Transverse colon (tissue), 4 donors: Measurements from ENCODE around the gene CAMKK1. TPM values are rescaled to one million over a fixed set of nuclear protein-coding genes. Genes with fewer than 3 reads are reported as not detected.

Source experiments
- DNase-seq: peaks from one replicate; pipeline ENCODE4 v3.0.0-alpha.2; 2019
- H3K27ac ChIP-seq, 4 donors: fragments of 200-600 bp; sonication (generic); 2 replicates each; pipeline ENCODE4 v1.5.1; 2016 to 2018; ENCODE audit warnings: inconsistent platforms in 4 of 4
- H3K27me3 ChIP-seq: fragments of 200-600 bp; sonication (generic); 2 replicates; pipeline ENCODE4 v1.5.1; 2017; ENCODE audit warnings: inconsistent platforms
- H3K36me3 ChIP-seq, 4 donors: fragments of 200-600 bp; sonication (generic); 2 replicates each; pipeline ENCODE4 v1.5.1; 2017 to 2019; ENCODE audit warnings: inconsistent platforms in 4 of 4
- H3K4me1 ChIP-seq, 4 donors: fragments of 200-600 bp; sonication (generic); 2 replicates each; pipeline ENCODE4 v1.5.1; 2017 to 2020; ENCODE audit warnings: inconsistent platforms in 4 of 4
- H3K4me3 ChIP-seq, 4 donors: fragments of 200-600 bp; sonication (generic); 1 replicate in 1 of 4; 2 replicates in 3 of 4; pipeline versions ENCODE4 v1.5.1 to v1.6.1; 2017 to 2019; ENCODE audit warnings: inconsistent platforms in 4 of 4
- H3K9me3 ChIP-seq, 2 donors: fragments of 200-600 bp; sonication (generic); 2 replicates each; pipeline ENCODE4 v1.5.1; 2017 to 2019; ENCODE audit warnings: inconsistent platforms in 2 of 2
- CTCF ChIP-seq, 5 experiments: fragments of 200-600 bp in 3 of 5; fragments of 450-650 bp in 2 of 5; sonication (generic) in 3 of 5; IDR thresholded peaks; 1 replicate in 2 of 5; 2 replicates in 3 of 5; pipeline ENCODE4 v1.5.1; 2016 to 2017; ENCODE audit warnings: antibody characterized with exemption in 5 of 5, inconsistent platforms in 3 of 5, mild to moderate bottlenecking in 2 of 5, moderate library complexity in 1 of 5
- EP300 ChIP-seq: sonication (generic); formaldehyde crosslinking; IDR thresholded peaks from one replicate; pipeline ENCODE4 v1.6.1; 2017; ENCODE audit warnings: antibody characterized with exemption, low read depth
- POLR2A ChIP-seq: fragments of 450-650 bp; IDR thresholded peaks from one replicate; pipeline ENCODE4 v1.6.1; 2016; ENCODE audit warnings: antibody characterized with exemption, mild to moderate bottlenecking, moderate library complexity
- POLR2AphosphoS5 ChIP-seq, 3 donors: sonication (generic); formaldehyde crosslinking; IDR thresholded peaks; one replicate each; pipeline ENCODE4 v1.6.1; 2016; ENCODE audit warnings: antibody characterized with exemption in 3 of 3
- WGBS, 2 donors: methylation state at CpG; one replicate each; pipeline ENCODE4 v1.1.5; 2018; ENCODE audit warnings: low coverage in 1 of 2; 5-methylcytosine and 5-hydroxymethylcytosine counted together
- in situ Hi-C, 4 donors: fragments of 200-750 bp; cut with MboI; loops; one replicate each; pipeline versions ENCODE4 v1.15.0 to v1.15.1; 2017; ENCODE audit warnings: low sequenced_read_pairs in 3 of 4, low pct_ligation_motif_present in 1 of 4, low pct_unique_long_range_greater_than_20kb in 1 of 4
- intact Hi-C: fragments of 100-400 bp; cut with DNase I; formaldehyde crosslinking; loops from one replicate; pipeline ENCODE4 v1.15.1; 2023; ENCODE audit warnings: low total_unique reads
- total RNA-seq, 4 donors: library from RNA; depleted of rRNA; stranded (reverse); fragments of >200 nt; gene quantifications; one replicate each; pipeline ENCODE4 v1.1.0, GENCODE V29; 2016

Gene CAMKK1
- total RNA-seq, 4 donors from 2014 or later, result 2.9 to 31.0 (median 5.0) TPM

- Histone ChIP-seq H3K36me3 (no peaks in the 10 kb centered on the region), H3K4me1 (peaks cover 28 to 43% (median 33%) of the 10 kb centered on the region in 4 donors), H3K9me3 (no peaks in the 10 kb centered on the region), H3K27me3 (no peaks in the 10 kb centered on the region), H3K27ac (no peak overlapping the region), H3K4me3 (no peak overlapping the region)
- DNase-seq, result no peak
- intact Hi-C loops (loop anchor here (10.0 kb wide), 1 partner anchor 92 kb away; no protein-coding TSS in a partner anchor), in situ Hi-C loops (loop anchor here in 1 of 4 donors (10.0 kb wide), 1 partner anchor 82 kb away; no protein-coding TSS in a partner anchor)
- whole genome bisulfite sequencing, 2 donors, result 84% methylated on average over 2 of the region's 2 CpGs; no CpG with 5 or more reads in 1 of the 2 donors
- no peak for TF ChIP-seq EP300
- TF ChIP-seq POLR2A, result no peak
- no peak for TF ChIP-seq CTCF (IDR thresholded peaks at IDR 0.05)
- no peak for TF ChIP-seq POLR2AphosphoS5 (IDR thresholded peaks at IDR 0.05)
These were observed 20.0 kb upstream of the CAMKK1 start for GRCh38 chr17:3912827-3913226.

- TF ChIP-seq EP300, result no peak
- TF ChIP-seq POLR2AphosphoS5 (IDR thresholded peaks at IDR 0.05), result peak in 1 of 3 donors; percentile 49
- TF ChIP-seq POLR2A, result no peak
- TF ChIP-seq CTCF (IDR thresholded peaks at IDR 0.05), result no peak
- intact Hi-C loops (loop anchor here (10.0 kb wide), 1 partner anchor 93 kb away; no protein-coding TSS in a partner anchor), in situ Hi-C loops (loop anchor here in 1 of 4 donors (10.0 kb wide), 1 partner anchor 83 kb away; no protein-coding TSS in a partner anchor)
- Histone ChIP-seq H3K4me1 (peaks cover 15 to 29% (median 20%) of the 10 kb centered on the region in 4 donors), H3K4me3 (no peak overlapping the region), H3K27me3 (no peaks in the 10 kb centered on the region), H3K27ac (peak overlapping the region; percentile 15 to 70 (median 53)), H3K9me3 (no peaks in the 10 kb centered on the region), H3K36me3 (no peaks in the 10 kb centered on the region)
- WGBS, 2 donors, result 48 to 63% methylated on average over 3 to 28 of the region's 30 CpGs
- peak; percentile 72 for DNase-seq
These were observed 18.6 kb upstream of the CAMKK1 start for GRCh38 chr17:3911271-3912053.

- TF ChIP-seq EP300, result no peak
- TF ChIP-seq CTCF (IDR thresholded peaks at IDR 0.05), result no peak
- no peak for TF ChIP-seq POLR2AphosphoS5 (IDR thresholded peaks at IDR 0.05)
- TF ChIP-seq POLR2A, result no peak
- Histone ChIP-seq H3K27ac (peak overlapping the region in 3 of 4 donors; percentile 51 to 70 (median 55)), H3K27me3 (no peaks in the 10 kb centered on the region), H3K4me1 (peaks cover 8 to 21% (median 15%) of the 10 kb centered on the region in 4 donors), H3K9me3 (no peaks in the 10 kb centered on the region), H3K36me3 (no peaks in the 10 kb centered on the region), H3K4me3 (no peak overlapping the region)
- WGBS, 2 donors, result 73 to 100% methylated on average over 1 to 11 of the region's 11 CpGs
- in situ Hi-C loops (loop anchor here in 1 of 4 donors (10.0 kb wide), 1 partner anchor 84 kb away; no protein-coding TSS in a partner anchor), intact Hi-C loops (loop anchor here (10.0 kb wide), 1 partner anchor 94 kb away; no protein-coding TSS in a partner anchor)
- DNase-seq, result no peak
These were observed 17.8 kb upstream of the CAMKK1 start for GRCh38 chr17:3910420-3911270.

GRCh38 chr17:3909257-3909656 lies 16.4 kb upstream of the CAMKK1 start:
- TF ChIP-seq CTCF (IDR thresholded peaks at IDR 0.05) (no peak), EP300 (no peak), POLR2A (no peak), POLR2AphosphoS5 (IDR thresholded peaks at IDR 0.05) (no peak)
- H3K36me3 ChIP-seq, result no peaks in the 10 kb centered on the region
- no peak overlapping the region for H3K4me3 ChIP-seq
- H3K4me1 ChIP-seq, result peaks cover 8 to 15% (median 11%) of the 10 kb centered on the region in 4 donors
- no peak overlapping the region for H3K27ac ChIP-seq
- DNase-seq, result no peak
- H3K9me3 ChIP-seq, result no peaks in the 10 kb centered on the region
- in situ Hi-C loops, result no loop called here
- WGBS, 2 donors, result 80 to 92% methylated on average over 1 to 12 of the region's 12 CpGs
- no peaks in the 10 kb centered on the region for H3K27me3 ChIP-seq
- intact Hi-C loops, result no loop called here
